ENCODE measurements around the gene ELP6.
"Not testable (repeated sequence)": the region's sequence is repeated elsewhere in the genome, so short reads cannot be mapped to it uniquely, and the experiment has no call there.

The ELP6 gene

DNA sequence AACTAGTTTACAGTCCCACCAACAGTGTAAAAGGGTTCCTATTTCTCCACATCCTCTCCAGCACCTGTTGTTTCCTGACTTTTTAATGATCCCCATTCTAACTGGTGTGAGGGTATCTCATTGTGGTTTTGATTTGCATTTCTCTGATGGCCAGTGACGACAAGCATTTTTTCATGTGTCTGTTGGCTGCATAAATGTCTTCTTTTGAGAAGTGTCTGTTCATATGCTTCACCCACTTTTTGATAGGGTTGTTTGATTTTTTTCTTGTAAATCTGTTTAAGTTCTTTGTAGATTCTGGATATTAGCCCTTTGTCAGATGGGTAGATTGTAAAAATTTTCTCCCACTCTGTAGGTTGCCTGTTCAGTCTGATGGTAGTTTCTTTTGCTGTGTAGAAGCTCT, 45.2 kb downstream of the ELP6 start:
- H3K4me3 ChIP-seq (ENCODE audit: low read depth, low read length), result not testable (repeated sequence)

DNA sequence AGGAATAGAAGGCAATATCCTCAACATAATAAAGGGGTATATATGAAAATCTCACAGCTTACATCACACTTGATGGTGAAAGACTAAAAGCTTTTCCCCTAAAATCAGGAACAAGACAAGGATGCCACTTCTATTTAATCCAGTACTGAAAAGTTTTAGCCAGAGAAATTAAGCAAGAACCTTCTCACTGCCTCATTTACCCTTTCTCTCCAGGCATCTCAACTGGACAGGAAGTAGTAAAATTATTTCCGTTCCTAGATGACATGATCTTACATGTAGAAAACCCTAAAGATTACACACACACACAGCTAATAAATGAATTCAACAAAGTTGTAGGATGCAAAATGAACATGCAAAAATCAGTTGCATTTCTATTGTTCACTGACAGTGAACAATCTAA, 48.9 kb downstream of the ELP6 start:
- no peak overlapping the region for H3K4me3 ChIP-seq (ENCODE audit: low read depth, low read length)

DNA sequence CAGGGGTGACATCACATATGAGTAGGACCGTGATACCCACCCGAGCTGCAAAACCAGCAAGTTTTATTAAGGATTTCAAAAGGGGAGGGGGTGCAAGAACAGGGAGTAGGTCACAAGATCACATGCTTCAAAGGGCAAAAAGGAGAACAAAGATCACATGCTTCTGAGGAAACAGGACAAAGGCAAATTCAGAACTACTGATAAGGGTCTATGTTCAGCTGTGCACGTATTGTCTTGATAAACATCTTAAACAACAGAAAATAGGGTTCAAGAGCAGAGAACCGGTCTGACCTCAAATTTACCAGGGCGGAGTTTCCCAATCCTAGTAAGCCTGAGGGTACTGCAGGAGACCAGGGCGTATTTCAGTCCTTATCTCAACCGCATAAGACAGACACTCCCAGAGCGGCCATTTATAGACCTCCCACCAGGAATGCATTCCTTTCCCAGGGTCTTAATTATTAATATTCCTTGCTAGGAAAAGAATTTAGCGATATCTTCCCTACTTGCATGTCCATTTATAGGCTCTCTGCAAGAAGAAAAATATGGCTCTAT, 53.9 kb downstream of the ELP6 start:
- H3K4me3 ChIP-seq (ENCODE audit: low read depth, low read length), result not testable (repeated sequence)

DNA sequence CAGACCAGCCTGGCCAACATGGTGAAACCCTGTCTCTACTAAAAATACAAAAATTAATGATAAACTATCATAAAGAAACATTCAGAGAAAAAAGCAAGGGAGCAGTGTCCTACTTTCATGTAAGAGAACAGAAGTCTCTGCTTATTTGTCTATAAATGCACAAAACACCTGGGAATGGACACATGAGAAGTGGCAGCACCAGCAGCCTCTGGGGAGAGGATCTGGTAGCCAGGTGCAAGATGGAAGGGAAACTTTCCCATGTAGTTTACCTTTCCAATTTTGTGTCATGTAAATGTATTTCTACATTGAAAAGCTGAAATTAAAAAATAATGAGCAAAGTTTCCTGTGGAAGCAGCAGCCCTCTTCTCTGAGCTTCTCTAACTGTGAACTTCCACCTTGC, 56.5 kb downstream of the ELP6 start:
- H3K4me3 ChIP-seq (ENCODE audit: low read depth, low read length), result no peak overlapping the region

DNA sequence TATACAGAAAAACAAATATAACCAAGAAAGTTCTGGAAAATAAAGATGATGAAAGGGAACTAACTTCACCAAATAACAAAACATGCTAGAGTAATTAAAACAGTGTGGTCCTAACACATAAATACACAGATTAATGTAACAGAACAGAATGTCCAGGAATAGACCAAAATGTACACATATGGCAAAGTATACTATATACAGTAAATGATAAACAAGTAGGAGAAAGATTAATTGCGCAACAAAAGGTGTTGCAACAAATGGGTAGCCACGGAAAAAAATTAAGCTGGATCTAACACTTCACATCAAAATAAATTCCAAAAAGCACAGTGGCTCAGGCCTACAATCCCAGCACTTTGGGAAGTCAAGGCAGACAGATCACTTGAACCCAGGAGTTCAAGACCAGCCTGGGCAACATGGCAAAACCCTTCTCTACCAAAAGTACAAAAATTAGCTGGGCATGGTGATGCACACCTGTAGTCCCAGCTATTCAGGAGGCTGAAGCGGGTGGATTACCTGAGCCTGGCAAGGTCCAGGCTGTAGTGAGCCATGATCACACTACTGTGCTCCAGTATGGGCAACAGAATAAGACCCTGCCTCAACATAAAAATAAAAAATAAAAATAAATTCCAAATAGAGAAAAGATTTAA, 57.6 kb downstream of the ELP6 start:
- no peak overlapping the region for H3K4me3 ChIP-seq (ENCODE audit: low read depth, low read length)

DNA sequence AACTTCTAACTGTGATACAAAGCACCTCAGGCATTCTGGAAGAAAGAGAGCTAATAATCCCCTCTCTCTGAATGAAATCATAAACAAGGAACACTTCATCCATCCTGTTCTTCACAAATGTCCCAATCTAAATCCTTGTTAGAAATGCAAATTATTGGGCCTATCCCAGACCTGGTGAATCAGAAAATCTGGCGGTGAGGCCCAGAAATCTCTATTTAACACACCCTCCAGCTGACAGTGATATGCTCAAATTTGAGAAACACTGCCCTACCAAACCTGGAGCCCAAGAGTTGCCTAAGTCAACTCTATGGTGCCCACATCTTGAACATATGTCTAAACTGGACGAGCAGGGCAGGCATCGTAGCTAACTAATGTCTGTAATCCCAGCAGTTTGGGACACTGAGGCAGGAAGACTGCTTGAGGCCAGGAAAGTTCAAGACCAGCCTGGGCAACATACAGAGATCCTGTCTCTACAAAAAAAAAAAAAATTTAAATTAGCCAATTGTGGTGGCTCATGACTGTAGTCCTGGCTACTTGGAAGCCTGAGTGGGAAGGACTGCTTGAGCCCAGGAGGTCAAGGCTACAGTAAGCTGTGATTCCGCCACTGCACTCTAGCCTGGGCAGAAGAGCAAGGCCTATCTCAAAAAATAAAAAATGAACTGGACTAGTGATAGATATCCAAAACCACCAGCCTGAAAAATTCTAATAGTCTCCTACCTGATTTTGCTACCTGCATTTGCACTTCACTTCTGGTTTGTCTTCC, 60.9 kb downstream of the ELP6 start:
- H3K4me3 ChIP-seq (ENCODE audit: low read depth, low read length), result no peak overlapping the region

Data from iPS-11a (cell line).